Endothelial cell of umbilical vein (primary cell): Measurements from ENCODE around the gene CHST15. TPM values are rescaled to one million over a fixed set of nuclear protein-coding genes. Genes with fewer than 3 reads are reported as not detected.

Source experiments
- BruUV-seq: library from RNA; stranded (reverse); fragments of 400-500 nt; replicated peaks from 2 replicates; lab custom pipeline; 2021; lab: Mats Ljungman, UMichigan
- CTCF ChIA-PET: fragments of 300-600, 350-600 bp; sonication (Branson Sonifier 250); formaldehyde crosslinking; loops from one replicate; lab custom pipeline; 2021; ENCODE audit warnings: antibody characterized with exemption, inconsistent platforms; lab: Charles Lee
- POLR2A ChIA-PET: fragments of 300-600, 350-600 bp; sonication (Branson Sonifier 250); formaldehyde crosslinking; loops from one replicate; lab custom pipeline; 2021; ENCODE audit warnings: antibody characterized with exemption, inconsistent platforms; lab: Charles Lee
- DNase-seq: peaks from one replicate; pipeline ENCODE4 v3.0.0-alpha.2; 2011; ENCODE audit warnings: low read depth, low spot score
- FAIRE-seq: peaks from 2 replicates; lab custom pipeline; 2011; peaks lifted over from hg19 to GRCh38; lab: Jason Lieb, UNC
- H2AFZ ChIP-seq: 2 replicates; pipeline ENCODE4 v1.6.0; 2012; ENCODE audit warnings: low read depth, low read length, control low read depth, inconsistent platforms
- H3K27ac ChIP-seq: 2 replicates; pipeline ENCODE4 v1.5.1; 2011; ENCODE audit warnings: low read depth, mild to moderate bottlenecking, control low read depth, low read length, moderate library complexity; ENCODE audit not compliant: insufficient read depth
- H3K27me3 ChIP-seq, 2 experiments: 2 replicates each; pipeline versions ENCODE4 v1.6.0 to v1.6.1; 2011; ENCODE audit warnings: low read length in 2 of 2, mixed read lengths in 1 of 2; ENCODE audit not compliant: control insufficient read depth in 2 of 2, insufficient read depth in 2 of 2
- H3K36me3 ChIP-seq, 2 experiments: 2 replicates in 1 of 2; 3 replicates in 1 of 2; pipeline ENCODE4 v1.5.1; 2011; ENCODE audit warnings: low read length in 2 of 2, mild to moderate bottlenecking in 1 of 2, moderate library complexity in 1 of 2; ENCODE audit not compliant: control insufficient read depth in 2 of 2, insufficient read depth in 2 of 2; ENCODE audit errors: extremely low read depth in 1 of 2
- H3K4me1 ChIP-seq: 3 replicates; pipeline ENCODE4 v1.5.1; 2011; ENCODE audit warnings: mild to moderate bottlenecking, low read length; ENCODE audit not compliant: control insufficient read depth, insufficient read depth; ENCODE audit errors: extremely low read depth
- H3K4me2 ChIP-seq: 2 replicates; pipeline ENCODE4 v1.6.1; 2011; ENCODE audit warnings: low read length, control low read depth, mixed read lengths; ENCODE audit not compliant: insufficient read depth
- H3K4me3 ChIP-seq, 3 experiments: fragments of 200-600 bp in 1 of 3; sonication (generic), shearing (Covaris generic) in 1 of 3; replicated peaks in 1 of 3; 2 replicates each; pipeline ENCODE4 v1.5.1; 2011 to 2016; ENCODE audit warnings: control low read depth in 3 of 3, low read length in 3 of 3, mild to moderate bottlenecking in 2 of 3, inconsistent platforms in 1 of 3, low read depth in 1 of 3, moderate library complexity in 1 of 3; ENCODE audit not compliant: insufficient read depth in 1 of 3
- H3K79me2 ChIP-seq: 2 replicates; pipeline ENCODE4 v1.6.0; 2012; ENCODE audit warnings: low read length, inconsistent platforms; ENCODE audit not compliant: control insufficient read depth, insufficient read depth
- H3K9ac ChIP-seq: replicated peaks from 2 replicates; pipeline ENCODE3; 2011; ENCODE audit warnings: low read length, control low read depth; ENCODE audit not compliant: insufficient read depth; ENCODE audit errors: extremely low read depth
- H3K9me1 ChIP-seq: replicated peaks from 3 replicates; pipeline ENCODE4 v1.6.0; 2011; ENCODE audit warnings: mild to moderate bottlenecking, low read length; ENCODE audit not compliant: control insufficient read depth, insufficient read depth; ENCODE audit errors: extremely low read depth
- H3K9me3 ChIP-seq: replicated peaks from 2 replicates; pipeline ENCODE4 v1.5.1; 2012; ENCODE audit warnings: low read length, inconsistent platforms; ENCODE audit not compliant: control insufficient read depth, insufficient read depth
- H4K20me1 ChIP-seq: replicated peaks from 2 replicates; pipeline ENCODE3; 2011; ENCODE audit warnings: mild to moderate bottlenecking, low read length; ENCODE audit not compliant: control insufficient read depth, insufficient read depth; ENCODE audit errors: extremely low read depth
- GATA2 ChIP-seq: IDR thresholded peaks from 2 replicates; pipeline ENCODE4 v1.7.0; 2011; ENCODE audit warnings: low read depth, mild to moderate bottlenecking, moderate library complexity, mixed read lengths, low read length; ENCODE audit not compliant: insufficient read length, insufficient read depth
- JUN ChIP-seq: IDR thresholded peaks from 2 replicates; pipeline ENCODE4 v1.6.1; 2011; ENCODE audit warnings: borderline replicate concordance, low read depth; ENCODE audit not compliant: insufficient read length, insufficient read depth
- MYC ChIP-seq: IDR thresholded peaks from one replicate; pipeline ENCODE4 v1.6.1; 2011; ENCODE audit warnings: mild to moderate bottlenecking, low read depth, low read length
- POLR2AphosphoS5 ChIP-seq: IDR thresholded peaks from 2 replicates; pipeline ENCODE4 v1.6.1; 2012; ENCODE audit warnings: low read depth, mild to moderate bottlenecking, control low read depth, low read length, moderate library complexity; ENCODE audit not compliant: insufficient read depth
- dilution Hi-C: fragments of 300-500 bp; cut with MboI; formaldehyde crosslinking; loops from one replicate; pipeline ENCODE4 v1.15.0; 2019; ENCODE audit warnings: low sequenced_read_pairs; ENCODE audit not compliant: extremely low pct_ligation_motif_present
- intact Hi-C: fragments of 100-400 bp; cut with micrococcal nuclease; formaldehyde crosslinking; loops from one replicate; pipeline ENCODE4 v1.10.0; 2022
- polyA plus RNA-seq, 4 experiments: library from polyadenylated mRNA; depleted of rRNA in 3 of 4; stranded (reverse) in 3 of 4; unstranded in 1 of 4; fragments of >200 nt; gene quantifications; 2 replicates each; pipeline versions ENCODE4 v1.2.1 to v1.2.3, GENCODE V29; 2011 to 2012; ENCODE audit warnings: missing spikeins in 1 of 4
- total RNA-seq: library from RNA; stranded (reverse); gene quantifications from 2 replicates; pipeline ENCODE4 v1.2.3, GENCODE V29; 2021
- TF ChIP-seq, protein P1 (sequence below), 2 donors: IDR thresholded peaks; 1 replicate in 1 of 2; 2 replicates in 1 of 2; pipeline ENCODE4 v1.5.1; 2011; ENCODE audit warnings: low read length in 2 of 2, mild to moderate bottlenecking in 2 of 2, moderate library complexity in 2 of 2, control low read depth in 1 of 2, inconsistent platforms in 1 of 2, low read depth in 1 of 2; ENCODE audit not compliant: insufficient read depth in 1 of 2; ENCODE audit errors: extremely low read depth in 1 of 2

Gene CHST15
- total and polyA plus RNA-seq, 2 donors (not counting 3 experiments of a cell fraction or from before 2014, with no cell fraction given) = 23.1 to 29.2 TPM

DNA sequence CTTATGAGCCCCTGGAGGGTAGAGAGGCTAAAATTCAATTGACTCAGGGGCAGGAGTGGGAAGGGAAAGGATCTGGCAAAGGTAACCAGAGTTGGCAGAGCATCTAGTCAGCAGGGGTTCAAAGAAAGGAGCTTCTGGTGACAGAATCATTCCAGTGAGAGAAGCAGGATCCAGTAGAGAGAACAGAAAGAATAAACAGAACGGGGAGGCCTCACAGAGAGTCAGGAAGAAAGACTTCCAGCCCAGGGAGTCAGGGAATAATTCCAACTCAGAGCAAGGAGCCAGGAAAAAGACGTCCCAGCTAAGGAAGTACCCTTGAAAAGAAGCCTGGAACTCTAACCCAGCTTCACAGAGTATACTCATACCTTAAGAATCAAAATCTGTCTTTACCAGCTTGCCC lies 135.2 kb downstream of the CHST15 start:
- no peak for DNase-seq
- POLR2A ChIA-PET = no interaction called here
- no peaks in the 10 kb centered on the region for H3K79me2 ChIP-seq
- TF ChIP-seq, protein P1, sequence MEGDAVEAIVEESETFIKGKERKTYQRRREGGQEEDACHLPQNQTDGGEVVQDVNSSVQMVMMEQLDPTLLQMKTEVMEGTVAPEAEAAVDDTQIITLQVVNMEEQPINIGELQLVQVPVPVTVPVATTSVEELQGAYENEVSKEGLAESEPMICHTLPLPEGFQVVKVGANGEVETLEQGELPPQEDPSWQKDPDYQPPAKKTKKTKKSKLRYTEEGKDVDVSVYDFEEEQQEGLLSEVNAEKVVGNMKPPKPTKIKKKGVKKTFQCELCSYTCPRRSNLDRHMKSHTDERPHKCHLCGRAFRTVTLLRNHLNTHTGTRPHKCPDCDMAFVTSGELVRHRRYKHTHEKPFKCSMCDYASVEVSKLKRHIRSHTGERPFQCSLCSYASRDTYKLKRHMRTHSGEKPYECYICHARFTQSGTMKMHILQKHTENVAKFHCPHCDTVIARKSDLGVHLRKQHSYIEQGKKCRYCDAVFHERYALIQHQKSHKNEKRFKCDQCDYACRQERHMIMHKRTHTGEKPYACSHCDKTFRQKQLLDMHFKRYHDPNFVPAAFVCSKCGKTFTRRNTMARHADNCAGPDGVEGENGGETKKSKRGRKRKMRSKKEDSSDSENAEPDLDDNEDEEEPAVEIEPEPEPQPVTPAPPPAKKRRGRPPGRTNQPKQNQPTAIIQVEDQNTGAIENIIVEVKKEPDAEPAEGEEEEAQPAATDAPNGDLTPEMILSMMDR (IDR thresholded peaks at IDR 0.05; ENCODE audit: extremely low read depth in 1 of 2, insufficient read depth in 1 of 2, low read depth in 1 of 2, low read length in 2 of 2) = no peak
- TF ChIP-seq GATA2 (no peak), MYC (no peak), JUN (no peak), POLR2AphosphoS5 (no peak)
- no peaks in the 10 kb centered on the region for H4K20me1 ChIP-seq
- no peaks in the 10 kb centered on the region for H3K36me3 ChIP-seq
- CTCF ChIA-PET = no interaction called here
- dilution Hi-C loops (no loop called here), intact Hi-C loops (no loop called here)
- no peaks in the 10 kb centered on the region for H3K4me1 ChIP-seq
- H3K4me3 ChIP-seq = no peak overlapping the region
- H3K27me3 ChIP-seq = no peaks in the 10 kb centered on the region
- FAIRE-seq = no peak
- H3K9me1 ChIP-seq = no peaks in the 10 kb centered on the region
- H3K27ac ChIP-seq = no peak overlapping the region
- H3K9me3 ChIP-seq = no peaks in the 10 kb centered on the region
- no peak overlapping the region for H3K9ac ChIP-seq
- no peak overlapping the region for H2AFZ ChIP-seq
- no TSS peak for BruUV-seq
- no peak overlapping the region for H3K4me2 ChIP-seq

Other genes with a start within 250 kb of the CHST15 start
- 0.42 and 2.7 TPM in 2 replicates for gene CPXM2, start 201.8 kb downstream of the CHST15 start, total RNA-seq
- gene CPXM2, start 201.8 kb downstream of the CHST15 start, polyA plus RNA-seq = 1.8 and 1.9 TPM in 2 replicates